GM13976 (cell line): ENCODE data around the gene TNK2.

Experiments
- DNase-seq: peaks from one replicate; pipeline ENCODE4 v3.0.0; 2012; ENCODE audit warnings: low spot score
- in situ Hi-C: fragments of 300-500 bp; cut with MboI; formaldehyde crosslinking; loops from one replicate; pipeline ENCODE4 v1.12.0; 2022; ENCODE audit warnings: low sequenced_read_pairs, mixed read lengths, inconsistent platforms; ENCODE audit not compliant: unreplicated experiment
- TF ChIP-seq, protein P1 (sequence below): IDR thresholded peaks from 2 replicates; pipeline ENCODE4 v1.5.1; 2012; ENCODE audit warnings: borderline replicate concordance, mild to moderate bottlenecking; ENCODE audit not compliant: insufficient read depth; ENCODE audit errors: extremely low read depth, missing control alignments, control extremely low read depth

TNK2 gene

DNA sequence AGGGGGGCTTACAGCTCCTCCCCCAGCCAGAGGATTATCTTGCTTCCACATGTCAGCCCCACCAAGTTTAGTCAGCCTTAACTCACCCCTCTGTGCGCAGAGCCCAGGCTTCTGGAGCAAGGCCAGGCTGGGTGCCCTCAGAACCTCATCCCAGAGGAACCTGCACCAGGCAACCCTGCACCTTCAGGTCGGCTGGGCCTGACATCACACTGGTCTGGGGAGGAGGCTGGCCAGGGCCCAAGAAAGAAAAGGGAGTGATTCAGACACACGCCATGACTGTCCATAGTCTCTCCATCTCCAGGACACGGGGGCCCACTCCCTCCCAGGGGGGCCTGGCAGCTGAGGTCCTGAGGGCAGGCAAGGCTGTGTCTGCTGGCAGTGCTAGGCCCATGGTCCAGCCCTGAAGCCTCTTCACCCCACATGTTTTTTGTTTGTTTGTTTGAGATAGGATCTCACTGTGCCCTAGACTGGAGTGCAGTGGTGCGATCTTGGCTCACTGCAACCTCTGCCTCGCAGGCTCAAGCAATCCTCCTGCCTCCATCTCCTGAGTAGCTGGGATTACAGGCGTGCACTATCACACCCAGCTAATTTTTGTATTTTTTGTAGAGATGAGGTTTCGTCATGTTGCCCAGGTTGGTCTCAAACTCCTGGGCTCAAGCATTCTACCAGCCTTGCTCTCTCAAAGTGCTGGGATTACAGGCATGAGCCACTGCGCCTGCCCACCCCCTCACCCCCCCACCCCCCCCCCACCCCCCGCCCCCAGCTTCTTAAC lies 11.1 kb downstream of the TNK2 start:
- TF ChIP-seq, protein P1, sequence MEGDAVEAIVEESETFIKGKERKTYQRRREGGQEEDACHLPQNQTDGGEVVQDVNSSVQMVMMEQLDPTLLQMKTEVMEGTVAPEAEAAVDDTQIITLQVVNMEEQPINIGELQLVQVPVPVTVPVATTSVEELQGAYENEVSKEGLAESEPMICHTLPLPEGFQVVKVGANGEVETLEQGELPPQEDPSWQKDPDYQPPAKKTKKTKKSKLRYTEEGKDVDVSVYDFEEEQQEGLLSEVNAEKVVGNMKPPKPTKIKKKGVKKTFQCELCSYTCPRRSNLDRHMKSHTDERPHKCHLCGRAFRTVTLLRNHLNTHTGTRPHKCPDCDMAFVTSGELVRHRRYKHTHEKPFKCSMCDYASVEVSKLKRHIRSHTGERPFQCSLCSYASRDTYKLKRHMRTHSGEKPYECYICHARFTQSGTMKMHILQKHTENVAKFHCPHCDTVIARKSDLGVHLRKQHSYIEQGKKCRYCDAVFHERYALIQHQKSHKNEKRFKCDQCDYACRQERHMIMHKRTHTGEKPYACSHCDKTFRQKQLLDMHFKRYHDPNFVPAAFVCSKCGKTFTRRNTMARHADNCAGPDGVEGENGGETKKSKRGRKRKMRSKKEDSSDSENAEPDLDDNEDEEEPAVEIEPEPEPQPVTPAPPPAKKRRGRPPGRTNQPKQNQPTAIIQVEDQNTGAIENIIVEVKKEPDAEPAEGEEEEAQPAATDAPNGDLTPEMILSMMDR: no peak
- in situ Hi-C loops: no loop called here
- DNase-seq: no peak

DNA sequence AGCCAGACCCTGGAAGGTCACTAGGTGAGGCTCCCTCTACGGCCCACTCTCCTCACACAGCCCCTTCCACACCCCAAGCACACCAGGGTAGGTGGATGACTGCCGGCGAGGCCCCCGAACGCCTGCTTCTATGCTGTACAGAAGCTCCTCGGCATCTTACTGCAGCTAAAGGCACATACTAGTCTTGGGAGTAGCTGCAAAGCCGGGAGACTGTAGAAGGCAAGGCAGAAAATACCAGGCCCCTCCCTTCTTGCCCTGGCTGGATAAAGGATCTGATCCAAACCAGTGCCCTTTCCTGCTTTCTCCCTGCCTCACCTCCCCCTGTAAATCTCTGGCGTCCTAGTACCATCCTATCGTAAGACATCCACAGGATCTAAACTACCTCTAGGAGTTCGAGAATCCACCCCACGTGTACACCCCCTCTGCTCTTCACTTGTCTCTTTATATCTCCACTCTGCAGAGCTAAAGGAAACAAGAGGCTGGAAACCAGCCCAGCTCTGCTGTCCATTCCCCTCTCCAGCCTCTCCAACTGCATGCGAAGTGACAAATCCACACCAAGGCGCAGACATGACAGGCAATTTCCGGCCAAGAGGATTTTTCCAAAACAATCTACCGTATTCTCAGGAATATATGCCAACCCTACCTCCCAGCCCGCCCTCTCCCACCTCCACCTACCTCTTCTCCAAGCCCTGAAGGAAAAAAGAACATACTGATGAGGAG lies 11.8 kb downstream of the TNK2 start:
- DNase-seq: no peak

DNA sequence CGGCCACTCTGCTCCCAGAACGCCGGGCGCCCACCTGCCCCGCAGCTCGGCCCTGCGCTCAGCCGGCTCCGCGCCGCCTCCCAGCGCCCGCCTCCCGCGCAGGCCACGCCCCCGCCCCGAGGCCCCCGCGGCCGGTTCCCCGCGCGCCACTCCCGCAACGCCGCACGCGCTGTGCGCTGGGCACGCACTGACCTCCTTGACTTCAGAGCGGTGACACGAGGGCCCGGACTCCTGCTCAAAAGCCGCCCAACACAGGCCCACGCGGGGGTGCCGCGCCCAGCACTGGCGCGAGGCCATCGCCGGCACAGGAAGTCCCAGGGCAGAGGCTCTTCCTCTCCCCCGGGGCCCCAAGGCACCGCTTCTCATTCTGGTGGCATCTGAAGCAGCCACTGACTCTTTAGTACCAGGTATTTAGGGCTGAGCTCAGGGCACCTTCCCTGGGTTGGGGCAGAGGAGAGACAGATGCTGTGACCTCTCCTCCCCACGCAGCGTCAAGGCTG lies 12.4 kb downstream of the TNK2 start:
- in situ Hi-C loops: no loop called here
- peak; percentile 81 for DNase-seq
- TF ChIP-seq, protein P1: no peak

More for the DNA sequence above, 11.8 kb downstream of the TNK2 start:
- TF ChIP-seq, protein P1: no peak
- in situ Hi-C loops: no loop called here

DNA sequence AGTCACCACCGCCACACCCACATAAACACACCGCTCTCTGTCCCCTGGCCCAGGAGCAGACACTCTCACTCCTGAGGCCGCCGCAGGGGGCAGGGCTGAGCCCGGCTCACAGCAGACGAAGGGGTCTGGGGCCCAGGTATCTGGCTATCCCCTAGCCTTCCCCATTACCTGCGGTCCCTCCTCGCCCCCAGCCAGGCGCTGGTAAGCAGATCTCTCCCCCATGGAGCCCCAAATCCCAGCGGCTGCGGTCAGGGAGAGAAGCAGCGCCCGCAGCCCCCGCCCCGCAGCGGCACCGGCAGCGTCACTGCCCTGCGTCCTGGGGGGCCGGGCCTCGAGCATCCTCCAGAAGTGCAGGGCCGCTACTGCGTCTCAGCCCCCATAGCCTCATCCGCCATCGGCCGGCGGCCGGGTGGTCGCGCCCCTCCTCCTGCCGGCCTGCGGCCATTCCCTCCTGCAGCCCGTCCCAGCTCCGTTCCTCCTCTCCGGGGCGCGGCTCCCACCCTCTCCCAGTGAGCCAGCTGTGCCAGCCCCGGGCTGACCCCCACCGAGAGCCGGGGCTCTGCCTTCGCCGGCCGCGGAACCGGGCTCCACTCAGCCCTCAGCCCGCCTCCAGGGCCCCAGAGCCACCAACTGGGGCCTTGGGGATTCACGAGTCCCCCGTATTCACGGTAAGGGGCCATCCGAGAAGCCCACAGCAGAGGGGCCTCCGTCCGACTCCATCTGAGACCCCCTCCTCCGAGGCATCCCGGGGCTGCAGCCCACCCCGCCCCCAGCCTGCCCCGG lies 13.1 kb downstream of the TNK2 start:
- in situ Hi-C loops: no loop called here
- TF ChIP-seq, protein P1: peak; percentile 67
- peak; percentile 86 for DNase-seq

DNA sequence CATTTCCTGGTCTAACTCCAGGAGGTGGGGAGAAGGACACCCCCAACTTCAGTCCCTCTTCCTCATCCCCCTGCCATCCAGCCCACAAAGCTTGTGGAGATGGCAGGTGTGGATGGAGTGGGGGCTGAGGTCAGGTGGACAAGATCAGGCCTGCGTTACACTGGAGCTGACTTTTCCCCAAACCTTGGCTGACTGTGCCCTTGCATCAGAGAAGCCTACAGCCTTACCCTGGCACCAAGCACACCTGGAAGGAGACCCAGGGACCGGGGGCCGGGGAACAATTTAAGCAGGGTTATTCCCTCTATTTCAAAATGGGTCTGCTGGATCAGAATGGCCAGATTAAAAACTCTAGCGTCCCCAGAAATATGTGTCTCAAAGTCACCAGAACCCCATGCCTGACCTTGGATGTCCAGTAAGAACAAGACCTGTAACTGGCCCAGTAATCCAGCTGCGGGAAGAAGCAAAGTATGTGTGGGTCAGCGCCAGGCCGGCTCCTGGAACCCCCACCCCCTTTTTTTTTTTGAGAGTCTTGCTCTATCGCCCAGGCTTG lies 14.4 kb downstream of the TNK2 start:
- in situ Hi-C loops: no loop called here
- TF ChIP-seq, protein P1: no peak
- no peak for DNase-seq

DNA sequence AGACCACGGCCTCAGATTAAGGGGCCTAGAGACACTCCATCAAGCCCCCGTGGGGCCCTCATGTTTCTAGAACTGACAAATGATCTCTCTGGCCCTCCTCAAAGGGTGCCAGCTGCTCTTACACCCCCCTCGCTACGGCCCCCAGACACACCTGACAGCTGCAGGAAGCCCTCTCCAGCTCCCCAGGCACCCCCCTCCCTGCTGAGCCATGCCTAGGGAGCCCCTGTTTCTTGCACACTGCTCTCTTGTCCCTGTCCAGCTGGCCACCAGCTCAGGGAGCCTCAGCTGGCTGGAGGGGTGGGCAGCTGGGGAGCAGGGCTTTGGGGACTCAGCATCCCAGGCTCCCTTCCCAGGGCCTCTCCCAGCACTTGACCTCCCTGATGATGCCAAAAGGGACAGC lies 14.8 kb downstream of the TNK2 start:
- no peak for DNase-seq
- TF ChIP-seq, protein P1: no peak
- in situ Hi-C loops: no loop called here
